ENCODE measurements around the gene SCG5. TPM values are rescaled to one million over a fixed set of nuclear protein-coding genes. Genes with fewer than 3 reads are reported as not detected.
"Not testable (repeated sequence)": the region's sequence is repeated elsewhere in the genome, so short reads cannot be mapped to it uniquely, and the experiment has no call there.

SCG5 gene
- total RNA-seq (9.0 and 14.4 TPM in 2 replicates), polyA plus RNA-seq (15.5 and 20.2 TPM in 2 replicates)

GRCh38 chr15:32641517-32642059 is at the start of gene SCG5:
Gene SCG5 (plus strand): TSS chr15:32641710. CDS start chr15:32643593, 1,883 bp downstream.
- H3K36me3 ChIP-seq, result peaks cover 2% of the 10 kb centered on the region
- peak; percentile 61 to 69 for DNase-seq (ENCODE audit: low read depth in 1 of 2, low spot score in 1 of 2)
- no peaks in the 10 kb centered on the region for H3K9me3 ChIP-seq (ENCODE audit: low read depth)
- peaks cover 11% of the 10 kb centered on the region for H3K4me1 ChIP-seq (ENCODE audit: low read depth)
- peak within 1 kb of the TSS; percentile 25 for H3K4me3 ChIP-seq
- no peak for TF ChIP-seq CTCF (IDR thresholded peaks at IDR 0.05; ENCODE audit: low read depth, low read length)
- H3K27me3 ChIP-seq, result no peaks in the 10 kb centered on the region
- H3K27ac ChIP-seq, result no peak within 1 kb of the TSS

- DNase-seq (ENCODE audit: low read depth in 1 of 2, low spot score in 1 of 2); H3K9me3 ChIP-seq (ENCODE audit: low read depth); H3K4me1 ChIP-seq (ENCODE audit: low read depth); H3K27ac ChIP-seq; H3K27me3 ChIP-seq; H3K4me3 ChIP-seq; H3K36me3 ChIP-seq: not testable (repeated sequence)
These were observed 48.4 kb upstream of the SCG5 start, which contains the start of gene GOLGA8N for GRCh38 chr15:32593151-32593550. Gene GOLGA8N (plus strand): TSS chr15:32593456.

GRCh38 chr15:32609518-32609917 is 32.0 kb upstream of the SCG5 start:
- not testable (repeated sequence) for H3K4me1 ChIP-seq (ENCODE audit: low read depth); H3K4me3 ChIP-seq; H3K36me3 ChIP-seq; DNase-seq (ENCODE audit: low read depth in 1 of 2, low spot score in 1 of 2); H3K27me3 ChIP-seq; H3K27ac ChIP-seq; H3K9me3 ChIP-seq (ENCODE audit: low read depth)

GRCh38 chr15:32610719-32611118 is 30.8 kb upstream of the SCG5 start:
- peak; percentile 44 to 60 for DNase-seq (ENCODE audit: low read depth in 1 of 2, low spot score in 1 of 2)
- H3K27ac ChIP-seq; H3K9me3 ChIP-seq (ENCODE audit: low read depth); H3K27me3 ChIP-seq; H3K36me3 ChIP-seq; H3K4me1 ChIP-seq (ENCODE audit: low read depth); H3K4me3 ChIP-seq: not testable (repeated sequence)

- not testable (repeated sequence) for DNase-seq (ENCODE audit: low read depth in 1 of 2, low spot score in 1 of 2); H3K36me3 ChIP-seq; H3K9me3 ChIP-seq (ENCODE audit: low read depth); H3K27me3 ChIP-seq; H3K4me1 ChIP-seq (ENCODE audit: low read depth)
- Histone ChIP-seq H3K27ac (peak overlapping the region; percentile 94), H3K4me3 (peak overlapping the region; percentile 77)
These were observed 26.8 kb upstream of the SCG5 start for GRCh38 chr15:32614712-32615050.

- Histone ChIP-seq H3K27ac (peak within 1 kb of the TSS; percentile 94), H3K4me3 (peak within 1 kb of the TSS; percentile 77)
- not testable (repeated sequence) for H3K36me3 ChIP-seq; H3K9me3 ChIP-seq (ENCODE audit: low read depth); H3K27me3 ChIP-seq; H3K4me1 ChIP-seq (ENCODE audit: low read depth)
- peak; percentile 79 to 84 for DNase-seq (ENCODE audit: low read depth in 1 of 2, low spot score in 1 of 2)
These were observed 26.2 kb upstream of the SCG5 start, which contains the start of gene ARHGAP11A for GRCh38 chr15:32615051-32615870. Gene ARHGAP11A (plus strand): TSS chr15:32615504. CDS start chr15:32616212, 708 bp downstream.

- H3K4me1 ChIP-seq (ENCODE audit: low read depth); H3K36me3 ChIP-seq; H3K27me3 ChIP-seq; H3K9me3 ChIP-seq (ENCODE audit: low read depth): not testable (repeated sequence)
- peak; percentile 9 for DNase-seq (ENCODE audit: low read depth in 1 of 2, low spot score in 1 of 2)
- peak overlapping the region; percentile 77 for H3K4me3 ChIP-seq
- H3K27ac ChIP-seq, result peak overlapping the region; percentile 94
These were observed 25.6 kb upstream of the SCG5 start for GRCh38 chr15:32615871-32616426.

- DNase-seq (ENCODE audit: low read depth in 1 of 2, low spot score in 1 of 2), result no peak
- peaks cover 14% of the 10 kb centered on the region for H3K36me3 ChIP-seq
- H3K27ac ChIP-seq, result no peak overlapping the region
- H3K4me3 ChIP-seq, result no peak overlapping the region
- H3K9me3 ChIP-seq (ENCODE audit: low read depth), result no peaks in the 10 kb centered on the region
- H3K27me3 ChIP-seq, result no peaks in the 10 kb centered on the region
- no peaks in the 10 kb centered on the region for H3K4me1 ChIP-seq (ENCODE audit: low read depth)
- TF ChIP-seq CTCF (IDR thresholded peaks at IDR 0.05; ENCODE audit: low read depth, low read length), result no peak
These were observed 5.1 kb upstream of the SCG5 start for GRCh38 chr15:32636410-32636809.
